Measurements from ENCODE around the gene TSFM.

Gene TSFM

GRCh38 chr12:57837864-57838562, 55.4 kb downstream of the TSFM start:
- peak; percentile 87 for DNase-seq

- DNase-seq = no peak
Observed at GRCh38 chr12:57838594-57839302, 56.2 kb downstream of the TSFM start.

GRCh38 chr12:57839996-57840395, 57.4 kb downstream of the TSFM start:
- DNase-seq = no peak

- DNase-seq = peak; percentile 66
Observed at GRCh38 chr12:57840726-57841125, 58.1 kb downstream of the TSFM start.

GRCh38 chr12:57841445-57841844, 58.9 kb downstream of the TSFM start:
- DNase-seq = no peak

- peak; percentile 37 for DNase-seq
Observed at GRCh38 chr12:57842342-57843294, 60.0 kb downstream of the TSFM start.

GRCh38 chr12:57844709-57845477, 62.3 kb downstream of the TSFM start:
- DNase-seq = peak; percentile 71

- peak; percentile 86 for DNase-seq
Observed at GRCh38 chr12:57845478-57846284, 63.1 kb downstream of the TSFM start.

- DNase-seq = peak; percentile 80
Observed at GRCh38 chr12:57846285-57846576, 63.6 kb downstream of the TSFM start.

GRCh38 chr12:57846577-57847319, 64.2 kb downstream of the TSFM start, which contains the start of gene CTDSP2:
TSS of gene CTDSP2 (minus strand) at chr12:57846729. CDS start at chr12:57846435, 294 bp downstream.
- peak; percentile 100 for DNase-seq

All from DMS53 (cell line).